Astrocyte (in vitro differentiated cells and primary cell): Measurements from ENCODE around the gene PHAF1.

Source experiments
- EZH2 ChIP-seq: IDR thresholded peaks from 2 replicates; pipeline ENCODE4 v1.6.1; 2012; ENCODE audit warnings: mild to moderate bottlenecking, low read length, inconsistent platforms; ENCODE audit not compliant: insufficient read depth
- TF ChIP-seq, protein P1 (sequence below): IDR thresholded peaks from 2 replicates; pipeline ENCODE4 v1.5.1; 2011; ENCODE audit warnings: low read depth, mild to moderate bottlenecking, inconsistent platforms, low read length, moderate library complexity; ENCODE audit not compliant: insufficient read depth

DNA sequence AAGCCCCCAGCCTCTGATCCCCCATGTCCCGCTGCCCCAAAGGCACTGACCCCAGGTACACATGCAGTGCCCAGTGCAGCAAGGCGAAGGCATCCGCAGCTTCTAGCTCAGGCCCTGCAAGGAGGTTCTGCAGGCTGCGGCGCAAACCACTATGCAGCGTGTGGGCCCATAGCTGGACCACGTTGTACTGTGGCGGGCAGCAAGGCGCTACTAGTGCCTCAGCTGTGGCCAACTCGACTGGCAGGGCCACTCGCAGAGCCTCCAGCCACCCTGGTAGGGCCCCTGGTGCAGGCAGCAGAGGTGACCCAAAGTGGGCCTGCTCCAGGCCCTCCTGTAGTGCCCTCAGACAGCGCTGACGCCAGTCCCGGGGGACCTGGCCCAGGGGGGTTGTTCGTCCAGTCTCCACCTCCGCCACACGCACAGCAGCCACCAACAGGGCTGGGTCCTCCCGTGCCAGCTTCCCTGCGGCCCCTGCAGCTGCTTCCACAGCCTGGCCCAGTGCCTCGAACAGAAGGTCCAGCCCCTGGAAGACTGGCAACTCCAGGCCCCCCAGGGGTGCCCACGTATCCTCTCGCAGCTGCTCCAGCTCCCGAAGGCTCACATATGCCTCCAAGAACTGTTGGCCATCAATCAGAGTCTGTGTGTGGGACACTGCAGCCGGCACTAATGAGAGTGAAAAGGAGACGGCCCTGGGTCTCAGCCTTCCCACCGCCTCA lies 77.6 kb downstream of the PHAF1 start:
- TF ChIP-seq, protein P1, sequence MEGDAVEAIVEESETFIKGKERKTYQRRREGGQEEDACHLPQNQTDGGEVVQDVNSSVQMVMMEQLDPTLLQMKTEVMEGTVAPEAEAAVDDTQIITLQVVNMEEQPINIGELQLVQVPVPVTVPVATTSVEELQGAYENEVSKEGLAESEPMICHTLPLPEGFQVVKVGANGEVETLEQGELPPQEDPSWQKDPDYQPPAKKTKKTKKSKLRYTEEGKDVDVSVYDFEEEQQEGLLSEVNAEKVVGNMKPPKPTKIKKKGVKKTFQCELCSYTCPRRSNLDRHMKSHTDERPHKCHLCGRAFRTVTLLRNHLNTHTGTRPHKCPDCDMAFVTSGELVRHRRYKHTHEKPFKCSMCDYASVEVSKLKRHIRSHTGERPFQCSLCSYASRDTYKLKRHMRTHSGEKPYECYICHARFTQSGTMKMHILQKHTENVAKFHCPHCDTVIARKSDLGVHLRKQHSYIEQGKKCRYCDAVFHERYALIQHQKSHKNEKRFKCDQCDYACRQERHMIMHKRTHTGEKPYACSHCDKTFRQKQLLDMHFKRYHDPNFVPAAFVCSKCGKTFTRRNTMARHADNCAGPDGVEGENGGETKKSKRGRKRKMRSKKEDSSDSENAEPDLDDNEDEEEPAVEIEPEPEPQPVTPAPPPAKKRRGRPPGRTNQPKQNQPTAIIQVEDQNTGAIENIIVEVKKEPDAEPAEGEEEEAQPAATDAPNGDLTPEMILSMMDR = no peak
- no peak for TF ChIP-seq EZH2
